ENCODE results near the gene CHRNA1. TPM values are rescaled to one million over a fixed set of nuclear protein-coding genes. Genes with fewer than 3 reads are reported as not detected.
"Not testable (repeated sequence)": the region's sequence is repeated elsewhere in the genome, so short reads cannot be mapped to it uniquely, and the experiment has no call there.

CHRNA1 gene
- total RNA-seq, 4 donors from 2014 or later, result not detected

DNA sequence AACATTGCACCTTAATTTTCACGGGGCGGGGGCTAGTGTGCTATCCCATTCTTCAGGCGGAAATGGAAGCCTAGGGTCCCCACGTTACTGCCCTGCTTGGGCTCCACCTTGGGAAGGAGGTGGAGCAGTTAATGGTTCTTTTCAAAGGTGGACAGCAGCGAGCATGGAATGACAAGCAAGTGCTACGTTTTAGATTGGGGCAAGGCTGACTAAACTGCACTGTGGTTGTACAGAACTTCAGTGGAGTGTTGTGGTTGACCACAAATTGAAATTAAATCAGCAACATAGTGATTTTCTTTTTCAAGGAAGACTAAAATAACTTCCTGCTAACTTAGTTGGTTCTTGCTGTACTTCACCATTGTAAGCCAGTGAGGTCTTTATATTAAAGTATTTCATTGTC lies 47.0 kb downstream of the CHRNA1 start:
- WGBS, result 78% methylated on average over 6 of the region's 6 CpGs
- H3K36me3 ChIP-seq, result no peaks in the 10 kb centered on the region
- no peak for TF ChIP-seq POLR2A (IDR thresholded peaks at IDR 0.05)
- no peak for TF ChIP-seq EP300 (IDR thresholded peaks at IDR 0.05)
- TF ChIP-seq, protein P1, sequence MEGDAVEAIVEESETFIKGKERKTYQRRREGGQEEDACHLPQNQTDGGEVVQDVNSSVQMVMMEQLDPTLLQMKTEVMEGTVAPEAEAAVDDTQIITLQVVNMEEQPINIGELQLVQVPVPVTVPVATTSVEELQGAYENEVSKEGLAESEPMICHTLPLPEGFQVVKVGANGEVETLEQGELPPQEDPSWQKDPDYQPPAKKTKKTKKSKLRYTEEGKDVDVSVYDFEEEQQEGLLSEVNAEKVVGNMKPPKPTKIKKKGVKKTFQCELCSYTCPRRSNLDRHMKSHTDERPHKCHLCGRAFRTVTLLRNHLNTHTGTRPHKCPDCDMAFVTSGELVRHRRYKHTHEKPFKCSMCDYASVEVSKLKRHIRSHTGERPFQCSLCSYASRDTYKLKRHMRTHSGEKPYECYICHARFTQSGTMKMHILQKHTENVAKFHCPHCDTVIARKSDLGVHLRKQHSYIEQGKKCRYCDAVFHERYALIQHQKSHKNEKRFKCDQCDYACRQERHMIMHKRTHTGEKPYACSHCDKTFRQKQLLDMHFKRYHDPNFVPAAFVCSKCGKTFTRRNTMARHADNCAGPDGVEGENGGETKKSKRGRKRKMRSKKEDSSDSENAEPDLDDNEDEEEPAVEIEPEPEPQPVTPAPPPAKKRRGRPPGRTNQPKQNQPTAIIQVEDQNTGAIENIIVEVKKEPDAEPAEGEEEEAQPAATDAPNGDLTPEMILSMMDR (IDR thresholded peaks at IDR 0.05), result no peak
- TF ChIP-seq POLR2AphosphoS5 (IDR thresholded peaks at IDR 0.05), result no peak

DNA sequence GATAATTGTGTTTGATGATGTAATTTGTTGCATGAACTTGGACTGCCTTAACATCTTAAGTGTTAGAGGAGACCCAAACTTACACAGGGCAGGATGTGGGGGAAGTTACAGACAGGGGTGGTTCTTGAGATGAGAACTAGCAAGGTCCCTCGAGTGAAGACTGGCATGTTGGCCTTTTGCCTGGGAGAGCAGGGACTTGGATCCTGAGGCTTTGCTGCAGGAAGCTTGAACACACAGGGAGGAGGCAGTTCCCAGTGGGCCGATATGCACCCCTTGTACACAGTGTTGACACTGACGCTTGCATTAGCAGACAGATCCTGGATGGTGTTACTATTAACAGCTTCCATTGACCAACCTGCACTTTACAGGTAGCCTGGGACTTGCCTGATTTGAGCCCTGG lies 47.5 kb downstream of the CHRNA1 start:
- Histone ChIP-seq H3K4me1 (no peaks in the 10 kb centered on the region), H3K4me3 (no peak overlapping the region), H3K9me3 (peaks cover 3% of the 10 kb centered on the region), H3K36me3 (no peaks in the 10 kb centered on the region), H3K27me3 (no peaks in the 10 kb centered on the region), H3K27ac (no peak overlapping the region)
- no peak for DNase-seq (ENCODE audit: low spot score in 2 of 2)
- WGBS, result 62% methylated on average over 3 of the region's 3 CpGs
- TF ChIP-seq, protein P1 (IDR thresholded peaks at IDR 0.05), result no peak
- TF ChIP-seq EP300 (IDR thresholded peaks at IDR 0.05), result no peak
- no peak for TF ChIP-seq POLR2AphosphoS5 (IDR thresholded peaks at IDR 0.05)

More for the DNA sequence above, 47.0 kb downstream of the CHRNA1 start:
- Histone ChIP-seq H3K9me3 (peaks cover 3% of the 10 kb centered on the region), H3K27ac (no peak overlapping the region), H3K4me3 (no peak overlapping the region), H3K4me1 (no peaks in the 10 kb centered on the region), H3K27me3 (no peaks in the 10 kb centered on the region)
- no peak for DNase-seq (ENCODE audit: low spot score in 2 of 2)

DNA sequence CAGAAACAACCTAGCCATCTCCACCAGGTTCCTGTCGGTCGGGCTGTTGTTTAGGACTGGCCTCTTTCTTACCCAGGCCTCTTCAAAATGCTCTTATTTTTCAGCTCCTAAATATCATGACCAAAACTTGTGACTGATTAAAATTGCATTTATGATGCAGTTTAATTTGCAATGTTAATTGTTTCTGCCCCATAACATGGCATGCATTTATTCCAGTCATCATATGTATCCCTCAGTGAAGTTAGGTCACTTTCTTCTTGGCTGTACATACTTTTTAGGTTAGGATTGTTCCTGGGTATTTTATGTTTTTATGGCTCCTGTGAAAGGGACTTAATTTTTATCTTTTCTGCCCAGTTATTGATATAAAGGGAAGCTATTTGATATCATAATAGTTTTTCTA lies 50.6 kb downstream of the CHRNA1 start:
- Histone ChIP-seq H3K4me3 (no peak overlapping the region), H3K27ac (no peak overlapping the region), H3K36me3 (no peaks in the 10 kb centered on the region), H3K4me1 (no peaks in the 10 kb centered on the region), H3K27me3 (peaks cover 10% of the 10 kb centered on the region), H3K9me3 (peaks cover 3% of the 10 kb centered on the region)
- no peak for TF ChIP-seq POLR2AphosphoS5 (IDR thresholded peaks at IDR 0.05)
- no peak for TF ChIP-seq EP300 (IDR thresholded peaks at IDR 0.05)
- TF ChIP-seq POLR2A (IDR thresholded peaks at IDR 0.05), result no peak
- TF ChIP-seq, protein P1 (IDR thresholded peaks at IDR 0.05), result no peak
- DNase-seq (ENCODE audit: low spot score in 2 of 2), result no peak
- 100% methylated on average over 2 of the region's 2 CpGs for WGBS

DNA sequence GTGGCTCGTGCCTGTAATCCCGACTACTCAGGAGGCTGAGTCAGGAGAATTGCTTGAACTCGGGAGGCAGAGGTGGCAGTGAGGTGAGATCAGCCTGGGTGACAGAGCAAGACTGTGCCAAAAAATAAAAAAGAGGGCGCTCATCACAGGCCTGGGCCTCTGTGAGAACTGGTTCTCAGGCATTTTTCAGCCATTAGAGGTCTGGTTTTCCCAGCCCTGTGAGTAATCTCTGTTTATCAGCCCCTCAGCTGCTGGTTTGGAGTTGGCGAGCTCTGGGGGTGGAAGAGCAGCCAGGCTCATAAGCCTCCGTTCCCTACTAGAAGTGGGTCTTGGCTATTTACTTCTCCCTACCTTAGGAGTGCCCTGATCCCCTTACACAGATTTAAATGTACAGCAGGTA lies 53.1 kb downstream of the CHRNA1 start:
- H3K9me3 ChIP-seq, result no peaks in the 10 kb centered on the region
- H3K4me3 ChIP-seq, result no peak overlapping the region
- 94% methylated on average over 6 of the region's 6 CpGs for WGBS
- H3K36me3 ChIP-seq, result no peaks in the 10 kb centered on the region
- DNase-seq (ENCODE audit: low spot score in 2 of 2), result no peak
- no peak for TF ChIP-seq POLR2AphosphoS5 (IDR thresholded peaks at IDR 0.05)
- no peak for TF ChIP-seq EP300 (IDR thresholded peaks at IDR 0.05)
- TF ChIP-seq POLR2A (IDR thresholded peaks at IDR 0.05), result no peak
- TF ChIP-seq, protein P1 (IDR thresholded peaks at IDR 0.05), result no peak
- no peaks in the 10 kb centered on the region for H3K4me1 ChIP-seq
- no peak overlapping the region for H3K27ac ChIP-seq
- peaks cover 26% of the 10 kb centered on the region for H3K27me3 ChIP-seq

DNA sequence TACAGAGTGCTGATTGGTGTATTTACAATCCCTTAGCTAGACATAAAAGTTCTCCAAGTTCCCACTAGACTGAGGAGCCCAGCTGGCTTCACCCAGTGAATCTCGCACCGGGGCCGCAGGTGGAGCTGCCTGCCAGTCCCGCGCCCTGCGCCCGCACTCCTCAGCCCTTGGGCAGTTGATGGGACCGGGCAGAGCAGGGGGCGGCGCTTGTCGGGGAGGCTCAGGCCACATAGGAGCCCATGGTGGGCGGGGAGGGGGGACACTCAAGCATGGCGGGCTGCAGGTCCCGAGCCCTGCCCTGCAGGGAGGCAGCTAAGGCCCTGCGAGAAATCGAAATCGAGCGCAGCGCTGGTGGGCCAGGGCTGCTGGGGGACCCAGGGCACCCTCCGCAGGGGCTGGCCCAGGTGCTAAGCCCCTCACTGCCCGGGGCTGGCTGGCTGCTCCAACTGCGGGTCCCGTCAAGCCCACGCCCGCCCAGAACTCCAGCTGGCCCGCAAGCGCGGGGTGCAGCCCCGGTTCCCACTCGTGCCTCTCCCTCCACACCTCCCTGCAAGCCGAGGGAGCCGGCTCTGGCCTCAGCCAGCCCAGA lies 54.8 kb downstream of the CHRNA1 start:
- not testable (repeated sequence) for H3K4me3 ChIP-seq

DNA sequence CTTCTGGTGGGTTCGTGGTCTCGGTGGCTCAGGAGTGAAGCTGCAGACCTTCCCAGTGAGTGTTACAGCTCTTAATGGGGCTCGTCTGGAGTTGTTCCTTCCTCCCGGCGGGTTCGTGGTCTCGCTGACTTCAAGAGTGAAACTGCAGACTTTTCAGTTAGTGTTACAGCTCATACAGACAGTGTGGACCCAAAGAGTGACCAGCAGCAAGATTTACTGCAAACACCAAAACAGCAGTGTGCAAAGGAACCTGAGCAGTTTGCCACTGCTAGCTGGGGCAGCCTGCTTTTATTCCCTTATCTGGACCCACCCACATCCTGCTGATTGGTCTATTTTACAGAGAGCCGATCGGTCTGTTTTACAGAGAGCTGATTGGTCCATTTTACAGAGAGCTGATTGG lies 55.6 kb downstream of the CHRNA1 start:
- no peak for TF ChIP-seq POLR2AphosphoS5 (IDR thresholded peaks at IDR 0.05)
- no peak for TF ChIP-seq POLR2A (IDR thresholded peaks at IDR 0.05)
- TF ChIP-seq, protein P1 (IDR thresholded peaks at IDR 0.05), result no peak
- no peak for TF ChIP-seq EP300 (IDR thresholded peaks at IDR 0.05)
- no peaks in the 10 kb centered on the region for H3K36me3 ChIP-seq
- no peak for DNase-seq (ENCODE audit: low spot score in 2 of 2)
- no peak overlapping the region for H3K27ac ChIP-seq
- no peaks in the 10 kb centered on the region for H3K9me3 ChIP-seq
- 76% methylated on average over 7 of the region's 9 CpGs for WGBS
- H3K4me3 ChIP-seq, result no peak overlapping the region
- peaks cover 29% of the 10 kb centered on the region for H3K27me3 ChIP-seq
- H3K4me1 ChIP-seq, result no peaks in the 10 kb centered on the region

More for the DNA sequence above, 54.8 kb downstream of the CHRNA1 start:
- peaks cover 29% of the 10 kb centered on the region for H3K27me3 ChIP-seq
- H3K36me3 ChIP-seq; H3K9me3 ChIP-seq; DNase-seq (ENCODE audit: low spot score in 2 of 2); H3K27ac ChIP-seq; H3K4me1 ChIP-seq: not testable (repeated sequence)
- WGBS, result 95% methylated on average over 19 of the region's 32 CpGs
